Kidney capillary endothelial cell (primary cell): Measurements from ENCODE around the gene SLC2A9.

Experiments
- DNase-seq: peaks from one replicate; pipeline ENCODE4 v3.0.0-alpha.2; 2018; ENCODE audit warnings: low spot score

SLC2A9 gene

GRCh38 chr4:10019521-10020051, 1.7 kb downstream of the SLC2A9 start:
- no peak for DNase-seq

GRCh38 chr4:10018818-10019461, 2.4 kb downstream of the SLC2A9 start:
- peak; percentile 92 for DNase-seq

GRCh38 chr4:10017037-10017893, 4.0 kb downstream of the SLC2A9 start:
- no peak for DNase-seq

- DNase-seq, result no peak
These were observed 5.1 kb downstream of the SLC2A9 start for GRCh38 chr4:10016169-10016568.

GRCh38 chr4:10015140-10015753, 6.0 kb downstream of the SLC2A9 start:
- DNase-seq, result no peak

GRCh38 chr4:10013722-10014121, 7.6 kb downstream of the SLC2A9 start:
- DNase-seq, result no peak

GRCh38 chr4:10011885-10012284, 9.4 kb downstream of the SLC2A9 start:
- DNase-seq, result no peak

GRCh38 chr4:10011277-10011676, 10.0 kb downstream of the SLC2A9 start:
- DNase-seq, result no peak

- no peak for DNase-seq
These were observed 11.3 kb downstream of the SLC2A9 start for GRCh38 chr4:10009861-10010500.

GRCh38 chr4:10008609-10009005, 12.7 kb downstream of the SLC2A9 start:
- DNase-seq, result no peak

- DNase-seq, result no peak
These were observed 13.3 kb downstream of the SLC2A9 start for GRCh38 chr4:10007793-10008608.

- DNase-seq, result no peak
These were observed 13.9 kb downstream of the SLC2A9 start for GRCh38 chr4:10007436-10007740.

GRCh38 chr4:10006601-10007435, 14.5 kb downstream of the SLC2A9 start:
- DNase-seq, result no peak

- no peak for DNase-seq
These were observed 15.1 kb downstream of the SLC2A9 start for GRCh38 chr4:10006231-10006600.

- DNase-seq, result no peak
These were observed 15.7 kb downstream of the SLC2A9 start for GRCh38 chr4:10005632-10006031.

- no peak for DNase-seq
These were observed 17.6 kb downstream of the SLC2A9 start for GRCh38 chr4:10003666-10004065.

- DNase-seq, result no peak
These were observed 19.0 kb downstream of the SLC2A9 start for GRCh38 chr4:10002278-10002677.

GRCh38 chr4:10001757-10002156, 19.5 kb downstream of the SLC2A9 start:
- DNase-seq, result no peak

- DNase-seq, result no peak
These were observed 21.2 kb downstream of the SLC2A9 start for GRCh38 chr4:9999956-10000561.

- no peak for DNase-seq
These were observed 23.4 kb downstream of the SLC2A9 start for GRCh38 chr4:9997886-9998285.
